HG03095 (cell line): ENCODE results near the gene EBLN2.

Experiments used
- ATAC-seq: cut with Tn5 transposase; IDR thresholded peaks from one replicate; pipeline ENCODE4 v1.9.1; 2021; ENCODE audit warnings: moderate library complexity; ENCODE audit not compliant: unreplicated experiment

EBLN2 gene

GRCh38 chr3:73061416-73061815, at the start of gene EBLN2:
TSS of gene EBLN2 (plus strand) at chr3:73061659. CDS start at chr3:73062082, 423 bp downstream.
- ATAC-seq = no peak

DNA sequence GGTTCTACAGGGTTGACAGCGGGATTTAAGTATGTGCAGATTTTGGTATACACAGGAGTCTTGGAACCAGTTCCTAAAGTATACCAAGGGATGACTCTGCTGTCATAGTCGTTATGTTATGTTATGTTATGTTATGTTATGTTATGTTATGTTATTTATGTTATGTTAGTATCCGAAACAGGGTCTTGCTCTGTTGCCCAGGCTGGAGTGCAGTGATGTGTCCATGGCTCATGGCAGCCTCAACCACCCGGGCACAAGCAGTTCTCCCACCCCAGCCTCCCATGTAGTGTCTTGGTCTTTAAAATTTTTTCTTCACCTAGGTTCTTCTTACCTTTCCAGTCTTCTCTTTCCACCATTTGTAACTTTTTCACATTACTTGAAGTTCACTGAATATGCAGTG, 43.2 kb upstream of the EBLN2 start:
- no peak for ATAC-seq

DNA sequence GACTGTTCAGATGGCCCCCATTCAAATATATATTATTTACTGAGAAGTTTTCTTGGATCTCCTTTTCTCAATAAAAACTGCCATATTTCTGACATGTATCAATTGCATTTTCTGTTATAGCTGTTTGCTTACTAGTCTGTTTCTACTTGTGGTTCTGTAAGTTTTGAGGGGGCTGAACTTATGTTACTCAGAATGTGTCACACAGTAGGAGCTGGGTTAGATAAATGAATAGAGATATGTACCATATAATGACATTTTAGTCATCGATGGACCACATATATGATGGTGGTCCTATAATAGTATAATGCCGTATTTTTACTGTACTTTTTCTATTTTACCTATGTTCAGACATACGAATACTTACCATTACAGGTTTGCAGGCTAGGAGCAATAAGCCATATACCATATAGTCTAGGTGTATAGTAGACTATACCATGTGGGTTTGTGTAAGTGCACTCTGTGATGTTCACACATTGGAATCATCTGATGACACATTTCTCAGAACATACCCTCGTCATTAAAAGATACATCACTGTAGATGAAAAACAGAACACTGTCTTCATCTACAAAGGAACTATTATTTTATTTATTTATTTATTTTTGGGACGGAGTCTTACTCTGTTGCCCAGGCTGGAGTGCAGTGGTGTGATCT, 42.5 kb upstream of the EBLN2 start:
- ATAC-seq = no peak

DNA sequence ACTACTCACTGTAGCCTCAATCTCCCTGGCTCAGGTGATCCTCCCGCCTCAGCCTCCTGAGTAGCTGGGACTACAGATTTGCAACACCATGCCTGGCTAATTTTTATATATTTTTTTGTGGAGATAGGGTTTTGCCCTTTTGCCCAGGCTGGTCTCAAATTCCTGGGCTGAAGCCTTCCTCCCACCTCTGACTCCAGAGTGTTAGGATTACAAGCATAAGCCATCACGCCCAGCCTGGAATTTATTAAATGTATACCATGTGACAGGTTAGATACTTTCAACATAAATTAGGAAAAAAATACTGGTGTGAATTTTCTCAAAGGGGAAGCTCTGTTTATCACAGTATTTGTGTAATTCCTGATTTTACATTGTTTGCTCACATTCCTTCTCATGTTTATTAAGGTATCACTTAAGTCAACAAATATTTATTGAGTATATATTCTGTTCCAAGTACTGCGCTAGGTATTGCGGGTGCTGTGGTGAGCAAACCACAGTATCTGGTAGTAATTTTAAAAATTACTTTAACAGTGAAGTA, 40.1 kb upstream of the EBLN2 start:
- ATAC-seq = no peak

GRCh38 chr3:73024836-73025235, 36.6 kb upstream of the EBLN2 start:
- no peak for ATAC-seq

GRCh38 chr3:73026111-73026759, 35.2 kb upstream of the EBLN2 start:
- no peak for ATAC-seq

GRCh38 chr3:73026760-73027113, 34.7 kb upstream of the EBLN2 start:
- no peak for ATAC-seq

DNA sequence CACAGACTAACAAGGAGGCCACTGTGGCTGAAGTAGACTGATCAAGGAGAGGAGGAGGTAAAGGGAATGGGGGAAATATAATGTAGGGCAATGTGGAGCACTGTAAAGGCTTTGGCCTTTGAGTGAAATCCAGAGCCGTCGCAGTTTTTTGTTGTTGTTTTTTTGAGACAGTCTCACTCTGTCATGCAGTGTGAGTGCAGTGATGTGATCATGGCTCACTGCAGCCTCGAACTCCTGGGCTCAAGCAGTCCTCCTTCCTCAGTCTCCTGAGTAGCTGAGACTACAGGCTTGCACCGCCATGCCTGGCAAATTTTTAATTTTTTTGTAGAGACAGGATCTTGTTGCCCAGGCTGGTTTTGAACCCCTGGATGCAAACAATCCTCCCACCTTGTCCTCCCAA, 32.7 kb upstream of the EBLN2 start:
- no peak for ATAC-seq

- no peak for ATAC-seq
Observed at GRCh38 chr3:73029321-73029796, 32.1 kb upstream of the EBLN2 start.

- no peak for ATAC-seq
Observed at GRCh38 chr3:73030073-73030597, 31.3 kb upstream of the EBLN2 start.

GRCh38 chr3:73031573-73032103, 29.8 kb upstream of the EBLN2 start:
- no peak for ATAC-seq

DNA sequence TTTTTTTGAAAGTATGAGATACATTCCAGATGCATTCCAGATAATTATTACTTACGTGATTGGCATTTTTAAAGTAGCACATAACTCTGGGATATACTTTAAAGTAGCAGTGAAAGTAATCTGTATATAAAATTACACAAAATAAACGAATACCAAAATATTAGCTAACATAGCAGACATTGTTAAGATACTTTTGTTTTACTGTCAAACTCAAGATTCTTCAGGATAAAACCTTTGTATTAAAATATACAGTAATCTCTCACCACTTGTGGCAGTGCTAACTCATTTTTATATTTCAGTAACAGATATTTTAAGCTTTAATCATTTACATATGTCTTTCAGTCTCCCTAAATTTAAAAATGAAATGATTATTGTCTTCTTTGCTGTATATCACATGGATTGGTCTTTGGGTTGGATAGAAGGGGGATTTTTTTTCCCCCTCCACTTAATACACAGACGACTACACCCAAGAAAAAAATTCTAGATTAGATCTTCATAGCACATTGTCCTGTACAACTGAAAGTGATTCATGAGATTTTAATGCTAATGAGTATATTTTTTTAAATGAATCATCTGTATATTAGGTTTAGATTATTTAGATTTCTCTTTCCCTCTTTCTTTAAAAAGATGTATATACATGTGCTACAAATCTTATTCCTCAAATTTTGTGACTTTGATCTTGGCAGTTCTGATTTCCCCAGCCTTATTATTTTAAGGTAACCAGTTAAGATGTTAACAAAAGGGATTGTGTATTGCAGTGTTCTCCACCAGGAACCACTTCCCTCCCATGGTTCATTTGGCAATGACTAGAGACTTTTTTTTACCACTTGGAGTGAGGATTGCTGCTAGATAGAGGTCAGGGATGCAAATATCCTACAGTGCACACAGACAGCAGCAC, 24.5 kb upstream of the EBLN2 start:
- ATAC-seq = no peak

DNA sequence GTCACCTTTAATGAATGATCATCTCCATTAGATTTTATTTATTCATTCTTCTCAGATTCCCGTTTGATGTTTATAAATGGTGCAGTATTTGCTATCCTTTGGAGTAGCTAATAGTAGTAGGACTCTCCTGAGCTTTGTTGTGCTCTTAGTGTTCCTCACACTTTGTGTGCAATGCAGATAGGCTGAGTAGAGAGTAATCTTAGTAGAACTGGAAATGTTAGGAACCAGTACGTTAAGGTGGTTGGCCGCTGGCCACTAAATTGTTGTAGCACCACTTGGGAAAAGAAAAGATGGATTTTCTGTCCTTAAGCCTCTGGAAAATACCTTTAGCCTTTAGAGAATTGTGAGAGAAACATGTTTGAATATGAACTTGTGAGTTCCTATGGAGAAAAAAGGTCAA, 19.9 kb upstream of the EBLN2 start:
- no peak for ATAC-seq

DNA sequence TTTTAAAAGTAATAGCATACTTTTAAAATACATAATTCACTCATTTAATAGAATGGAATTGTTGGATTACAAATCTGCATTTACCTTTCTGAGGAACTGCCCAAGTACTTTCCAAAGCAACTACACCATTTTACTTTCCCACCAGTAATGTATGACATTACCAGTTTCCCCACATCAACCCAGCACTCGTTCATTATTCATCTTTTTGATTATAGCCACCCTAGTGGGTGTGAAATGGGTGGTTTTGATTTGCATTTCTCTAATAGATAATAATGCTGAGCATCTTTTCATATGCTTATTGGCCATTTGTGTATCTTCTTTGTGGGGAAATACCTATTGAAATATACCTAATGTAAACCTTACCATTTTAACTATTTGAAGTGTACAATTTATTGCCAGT, 18.0 kb upstream of the EBLN2 start:
- no peak for ATAC-seq

DNA sequence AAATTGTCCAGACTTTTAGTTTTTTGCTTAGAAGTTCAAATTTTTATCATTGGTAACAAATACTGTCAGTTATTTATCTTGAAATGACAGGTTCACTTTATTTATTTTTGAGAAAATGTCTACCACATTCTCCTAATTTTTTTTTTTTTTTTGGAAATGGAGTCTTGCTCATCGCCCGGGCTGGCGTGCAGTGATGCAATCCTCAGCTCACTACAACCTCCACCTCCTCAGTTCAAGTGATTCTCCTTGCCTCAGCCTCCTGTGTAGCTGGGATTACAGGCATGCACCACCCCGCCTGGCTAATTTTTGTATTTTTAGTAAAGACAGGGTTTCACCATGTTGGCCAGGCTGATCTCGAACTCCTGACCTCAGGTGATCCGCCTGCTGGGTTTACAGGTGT, 16.1 kb upstream of the EBLN2 start:
- ATAC-seq = no peak

GRCh38 chr3:73046195-73046594, 15.3 kb upstream of the EBLN2 start:
- ATAC-seq = no peak

DNA sequence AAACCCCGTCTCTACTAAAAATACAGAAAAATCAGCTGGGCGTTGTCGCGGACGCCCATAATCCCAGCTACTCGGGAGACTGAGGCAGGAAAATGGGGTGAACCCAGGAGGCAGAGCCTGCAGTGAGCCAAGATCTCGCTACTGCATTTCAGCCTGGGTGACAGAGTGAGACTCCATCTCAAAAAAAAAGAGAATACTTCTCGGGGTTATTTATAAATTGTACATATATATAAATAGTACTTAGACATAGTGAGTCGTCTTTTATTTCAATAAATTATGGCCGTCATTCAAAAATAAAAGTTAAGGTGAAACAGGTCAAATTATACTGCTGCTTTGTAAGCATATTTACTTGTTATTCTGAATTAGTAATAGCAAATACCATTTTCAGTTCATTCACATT, 12.1 kb upstream of the EBLN2 start:
- no peak for ATAC-seq

DNA sequence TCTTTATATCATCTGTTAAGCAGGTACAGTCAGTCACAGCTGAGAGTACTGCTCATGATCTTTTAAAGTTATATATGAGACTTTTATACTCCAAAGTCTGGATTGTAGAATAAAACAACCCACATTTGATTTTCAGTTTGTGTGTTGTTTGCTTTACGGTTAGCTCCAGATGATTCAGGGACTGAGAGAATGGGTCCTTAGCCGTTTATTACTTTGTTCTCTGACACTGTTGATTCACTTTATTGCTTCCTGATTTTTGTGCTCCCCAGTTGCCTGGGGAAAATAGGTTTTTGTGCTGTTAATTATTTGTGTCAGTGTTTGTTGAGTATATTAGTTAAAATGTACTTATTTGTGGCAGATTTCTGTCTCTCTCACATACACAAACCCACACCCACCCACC, 8.6 kb upstream of the EBLN2 start:
- ATAC-seq = no peak

DNA sequence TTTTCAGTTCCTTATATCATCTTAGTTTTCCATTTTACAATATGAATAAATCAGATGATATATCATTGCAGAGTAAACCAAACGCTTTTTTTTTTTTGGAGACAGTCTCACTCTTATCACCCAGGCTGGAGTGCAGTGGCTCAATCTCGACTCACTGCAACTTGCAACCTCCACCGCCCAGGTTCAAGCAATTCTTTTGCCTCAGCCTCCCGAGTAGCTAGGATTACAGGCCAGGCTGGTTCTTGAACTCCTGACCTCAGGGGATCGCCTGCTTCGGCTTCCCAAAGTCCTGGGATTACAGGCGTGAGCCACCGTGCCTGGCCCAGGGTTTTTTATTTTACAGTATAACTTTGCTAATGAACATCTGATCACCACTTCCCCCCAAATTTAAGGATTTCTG, 5.9 kb upstream of the EBLN2 start:
- ATAC-seq = no peak

DNA sequence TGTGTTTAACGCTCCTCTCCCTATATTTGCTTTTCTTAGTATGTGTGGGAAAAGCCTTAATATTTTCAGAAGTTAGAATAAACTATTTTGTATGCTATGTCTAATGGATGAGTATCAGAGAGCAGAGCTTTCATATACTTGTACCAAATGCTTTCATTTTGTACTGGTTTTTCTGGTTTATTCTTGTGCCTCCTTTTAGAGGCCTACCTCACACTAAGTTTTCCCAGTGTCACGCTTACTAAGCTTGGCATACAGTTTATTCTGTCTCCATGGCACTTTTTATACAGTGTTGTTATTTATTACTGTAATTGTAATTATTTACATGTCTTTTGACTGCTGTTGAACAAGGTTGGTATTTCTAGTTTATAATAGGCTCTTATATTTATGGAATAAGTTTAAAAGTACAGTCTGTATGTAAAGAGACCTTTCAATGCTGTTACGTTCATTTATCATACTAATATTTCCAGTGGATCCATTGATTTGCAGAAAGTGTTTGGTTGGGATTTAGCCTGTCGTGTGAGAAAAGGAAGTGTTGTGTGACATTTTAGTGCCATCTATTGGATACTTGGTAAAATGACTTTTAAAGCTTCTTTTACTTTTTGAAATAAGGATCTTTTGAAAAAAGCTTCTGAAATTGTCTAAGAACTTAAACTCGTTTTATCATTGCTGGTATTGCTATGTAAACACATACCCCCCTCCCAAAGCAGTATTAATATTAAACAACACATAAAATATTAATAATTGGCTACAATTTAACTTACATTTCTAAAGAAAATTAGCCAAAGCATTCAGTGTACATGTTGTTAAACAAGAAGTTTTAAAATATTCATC, 5.2 kb upstream of the EBLN2 start:
- no peak for ATAC-seq
